GM06990 (cell line): ENCODE measurements around the gene PTPRC.

Experiments
- DNase-seq: peaks from one replicate; pipeline ENCODE4 v3.0.0-alpha.2; 2011; ENCODE audit not compliant: insufficient read length; ENCODE audit errors: extremely low read depth
- H3K27me3 ChIP-seq: replicated peaks from 2 replicates; pipeline ENCODE4 v1.6.0; 2011; ENCODE audit warnings: low read length; ENCODE audit not compliant: control insufficient read depth, insufficient read depth
- H3K36me3 ChIP-seq: 2 replicates; pipeline ENCODE4 v1.5.1; 2011; ENCODE audit warnings: low read length; ENCODE audit not compliant: control insufficient read depth, insufficient read depth
- H3K4me3 ChIP-seq: replicated peaks from 2 replicates; pipeline ENCODE4 v1.5.1; 2011; ENCODE audit warnings: low read depth, mild to moderate bottlenecking, control low read depth, low read length
- CTCF ChIP-seq: IDR thresholded peaks from 2 replicates; pipeline ENCODE4 v1.5.1; 2011; ENCODE audit warnings: low read length, control low read depth, mild to moderate bottlenecking, inconsistent platforms; ENCODE audit not compliant: insufficient read depth, poor library complexity, severe bottlenecking

The PTPRC gene

GRCh38 chr1:198629610-198630009 is 9.2 kb upstream of the PTPRC start:
- no peak overlapping the region for H3K4me3 ChIP-seq
- no peak for DNase-seq
- H3K27me3 ChIP-seq = no peaks in the 10 kb centered on the region
- TF ChIP-seq CTCF = no peak
- no peaks in the 10 kb centered on the region for H3K36me3 ChIP-seq

GRCh38 chr1:198630863-198631262 is 8.0 kb upstream of the PTPRC start:
- Histone ChIP-seq H3K36me3 (no peaks in the 10 kb centered on the region), H3K4me3 (no peak overlapping the region), H3K27me3 (no peaks in the 10 kb centered on the region)
- no peak for DNase-seq
- TF ChIP-seq CTCF = no peak

GRCh38 chr1:198631292-198631691 is 7.5 kb upstream of the PTPRC start:
- DNase-seq = no peak
- Histone ChIP-seq H3K27me3 (no peaks in the 10 kb centered on the region), H3K36me3 (no peaks in the 10 kb centered on the region), H3K4me3 (no peak overlapping the region)
- TF ChIP-seq CTCF = no peak

GRCh38 chr1:198632007-198632406 is 6.8 kb upstream of the PTPRC start:
- no peak for DNase-seq
- Histone ChIP-seq H3K36me3 (no peaks in the 10 kb centered on the region), H3K4me3 (no peak overlapping the region), H3K27me3 (no peaks in the 10 kb centered on the region)
- TF ChIP-seq CTCF = no peak

GRCh38 chr1:198633675-198634121 is 5.1 kb upstream of the PTPRC start:
- DNase-seq = no peak
- Histone ChIP-seq H3K27me3 (no peaks in the 10 kb centered on the region), H3K4me3 (no peak overlapping the region), H3K36me3 (no peaks in the 10 kb centered on the region)
- TF ChIP-seq CTCF = no peak

GRCh38 chr1:198635964-198636363 is 2.9 kb upstream of the PTPRC start:
- Histone ChIP-seq H3K4me3 (no peak overlapping the region), H3K36me3 (no peaks in the 10 kb centered on the region), H3K27me3 (no peaks in the 10 kb centered on the region)
- DNase-seq = no peak
- TF ChIP-seq CTCF = no peak
